ENCODE results near the gene DLEC1.

Gene DLEC1

DNA sequence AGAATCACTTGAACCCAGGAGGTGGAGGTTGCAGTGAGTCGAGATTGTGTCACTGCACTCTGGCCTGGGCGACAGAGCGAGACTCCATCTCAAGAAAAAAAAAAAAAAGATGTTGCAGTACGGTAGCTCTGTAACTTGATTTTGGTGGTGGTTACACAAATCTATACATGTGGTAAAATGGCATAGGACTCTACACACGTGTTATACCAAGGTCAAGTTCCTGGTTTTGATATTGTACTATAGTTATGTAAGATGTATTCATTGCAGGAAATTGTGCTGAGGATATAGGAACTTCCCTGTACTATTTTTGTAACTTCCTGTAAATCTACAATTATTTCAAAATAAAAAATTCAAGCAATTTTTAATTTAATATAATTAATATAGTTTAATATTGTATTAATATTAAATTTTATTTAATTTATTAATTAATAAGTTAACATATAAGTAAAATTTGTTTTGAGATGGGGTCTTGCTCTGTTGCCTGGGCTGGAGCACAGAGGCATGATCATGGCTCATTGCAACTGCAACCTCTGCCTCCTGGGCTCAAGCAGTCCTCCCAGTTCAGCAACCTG, 109.4 kb downstream of the DLEC1 start:
- H3K9me3 ChIP-seq (ENCODE audit: insufficient read depth, low read length): peaks cover 6% of the 10 kb centered on the region; the same call in 1 of the 2 replicates
- no peak overlapping the region for H3K4me3 ChIP-seq (ENCODE audit: insufficient read length, low read depth)
- TF ChIP-seq ZNF274 (IDR thresholded peaks at IDR 0.05; ENCODE audit: low read depth, low read length) (no peak), YY1 (IDR thresholded peaks at IDR 0.05; ENCODE audit: insufficient read depth, insufficient read length) (no peak), SUZ12 (IDR thresholded peaks at IDR 0.05; ENCODE audit: extremely low read depth, insufficient read depth, insufficient read length) (no peak)
- no peak overlapping the region for H3K9ac ChIP-seq (ENCODE audit: insufficient read length, low read depth)
- H3K4me1 ChIP-seq (ENCODE audit: insufficient read depth, insufficient read length): no peaks in the 10 kb centered on the region
- DNase-seq (ENCODE audit: low read depth, low spot score): no peak
- H3K36me3 ChIP-seq (ENCODE audit: insufficient read depth, insufficient read length, low read length): no peaks in the 10 kb centered on the region
- H3K27me3 ChIP-seq (ENCODE audit: insufficient read depth, insufficient read length): no peaks in the 10 kb centered on the region

DNA sequence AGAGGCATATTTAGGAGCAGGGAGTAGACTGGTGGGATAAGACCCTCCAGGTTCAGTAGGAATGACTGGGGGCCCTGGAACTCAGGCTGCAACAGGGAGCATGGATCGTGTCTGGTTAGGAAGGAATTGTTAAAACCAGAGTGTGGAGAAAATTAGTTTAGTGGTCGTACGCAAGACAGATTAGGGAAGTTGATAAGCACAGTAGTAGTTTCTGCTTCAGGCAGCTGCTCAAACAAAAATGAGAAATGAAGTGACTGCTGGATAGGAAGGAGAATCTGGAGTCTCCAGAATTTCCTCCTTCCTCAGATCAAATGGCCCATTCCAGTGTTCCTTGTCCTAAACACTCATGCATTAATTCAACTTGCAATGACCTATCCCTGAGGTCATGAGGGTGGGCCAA, 110.7 kb downstream of the DLEC1 start:
- no peak for DNase-seq (ENCODE audit: low read depth, low spot score)
- Histone ChIP-seq H3K9ac (ENCODE audit: insufficient read length, low read depth) (no peak overlapping the region), H3K4me1 (ENCODE audit: insufficient read depth, insufficient read length) (no peaks in the 10 kb centered on the region), H3K4me3 (ENCODE audit: insufficient read length, low read depth) (no peak overlapping the region), H3K9me3 (ENCODE audit: insufficient read depth, low read length) (peaks cover 6% of the 10 kb centered on the region; the same call in 1 of the 2 replicates), H3K36me3 (ENCODE audit: insufficient read depth, insufficient read length, low read length) (no peaks in the 10 kb centered on the region), H3K27me3 (ENCODE audit: insufficient read depth, insufficient read length) (no peaks in the 10 kb centered on the region)
- no peak for TF ChIP-seq ZNF274 (IDR thresholded peaks at IDR 0.05; ENCODE audit: low read depth, low read length)
- no peak for TF ChIP-seq YY1 (IDR thresholded peaks at IDR 0.05; ENCODE audit: insufficient read depth, insufficient read length)
- no peak for TF ChIP-seq SUZ12 (IDR thresholded peaks at IDR 0.05; ENCODE audit: extremely low read depth, insufficient read depth, insufficient read length)

GRCh38 chr3:38150780-38151528, 111.9 kb downstream of the DLEC1 start:
- no peaks in the 10 kb centered on the region for H3K36me3 ChIP-seq (ENCODE audit: insufficient read depth, insufficient read length, low read length)
- no peak for DNase-seq (ENCODE audit: low read depth, low spot score)
- no peaks in the 10 kb centered on the region for H3K27me3 ChIP-seq (ENCODE audit: insufficient read depth, insufficient read length)
- H3K4me1 ChIP-seq (ENCODE audit: insufficient read depth, insufficient read length): no peaks in the 10 kb centered on the region
- H3K9me3 ChIP-seq (ENCODE audit: insufficient read depth, low read length): peaks cover 6% of the 10 kb centered on the region; the same call in 1 of the 2 replicates
- no peak overlapping the region for H3K9ac ChIP-seq (ENCODE audit: insufficient read length, low read depth)
- no peak overlapping the region for H3K4me3 ChIP-seq (ENCODE audit: insufficient read length, low read depth)
- TF ChIP-seq ZNF274 (IDR thresholded peaks at IDR 0.05; ENCODE audit: low read depth, low read length) (no peak), YY1 (IDR thresholded peaks at IDR 0.05; ENCODE audit: insufficient read depth, insufficient read length) (no peak), SUZ12 (IDR thresholded peaks at IDR 0.05; ENCODE audit: extremely low read depth, insufficient read depth, insufficient read length) (no peak)

DNA sequence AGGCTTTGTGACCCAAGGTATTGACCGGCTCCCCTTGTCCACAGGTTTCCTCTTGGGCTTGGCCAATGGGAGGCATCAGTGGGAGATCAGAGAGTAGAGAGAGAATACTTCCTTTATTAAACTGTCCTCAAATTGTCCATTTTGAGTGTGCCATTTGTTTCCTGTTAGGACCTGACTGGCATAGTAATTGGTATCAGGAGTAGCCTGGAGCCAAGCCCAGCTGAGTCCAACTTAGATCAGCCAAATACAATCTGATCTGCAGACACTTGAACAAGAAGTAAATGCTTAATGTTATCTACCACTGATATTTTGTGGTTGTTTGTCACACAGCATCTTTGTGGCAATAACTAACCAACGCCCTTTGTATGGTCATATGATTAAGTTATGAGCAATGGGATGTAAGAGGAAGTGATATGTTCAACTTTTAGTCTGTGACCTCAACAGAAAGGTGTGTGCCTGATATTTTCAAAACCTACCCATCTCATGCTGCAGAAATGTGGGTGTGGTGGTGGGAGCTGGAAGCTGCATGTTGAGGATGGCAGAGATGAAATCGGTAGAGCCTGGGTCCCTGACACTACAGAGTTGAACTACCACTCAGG, 112.8 kb downstream of the DLEC1 start:
- no peak for DNase-seq (ENCODE audit: low read depth, low spot score)
- no peak for TF ChIP-seq SUZ12 (IDR thresholded peaks at IDR 0.05; ENCODE audit: extremely low read depth, insufficient read depth, insufficient read length)
- TF ChIP-seq YY1 (IDR thresholded peaks at IDR 0.05; ENCODE audit: insufficient read depth, insufficient read length): no peak
- no peak for TF ChIP-seq ZNF274 (IDR thresholded peaks at IDR 0.05; ENCODE audit: low read depth, low read length)
- no peak overlapping the region for H3K4me3 ChIP-seq (ENCODE audit: insufficient read length, low read depth)
- no peaks in the 10 kb centered on the region for H3K4me1 ChIP-seq (ENCODE audit: insufficient read depth, insufficient read length)
- no peak overlapping the region for H3K9ac ChIP-seq (ENCODE audit: insufficient read length, low read depth)
- no peaks in the 10 kb centered on the region for H3K36me3 ChIP-seq (ENCODE audit: insufficient read depth, insufficient read length, low read length)
- no peaks in the 10 kb centered on the region for H3K27me3 ChIP-seq (ENCODE audit: insufficient read depth, insufficient read length)
- H3K9me3 ChIP-seq (ENCODE audit: insufficient read depth, low read length): peaks cover 4% of the 10 kb centered on the region; the same call in 1 of the 2 replicates

GRCh38 chr3:38152609-38153008, 113.6 kb downstream of the DLEC1 start:
- H3K36me3 ChIP-seq (ENCODE audit: insufficient read depth, insufficient read length, low read length): no peaks in the 10 kb centered on the region
- DNase-seq (ENCODE audit: low read depth, low spot score): no peak
- H3K9me3 ChIP-seq (ENCODE audit: insufficient read depth, low read length): no peaks in the 10 kb centered on the region
- no peak overlapping the region for H3K4me3 ChIP-seq (ENCODE audit: insufficient read length, low read depth)
- no peaks in the 10 kb centered on the region for H3K27me3 ChIP-seq (ENCODE audit: insufficient read depth, insufficient read length)
- H3K9ac ChIP-seq (ENCODE audit: insufficient read length, low read depth): no peak overlapping the region
- TF ChIP-seq YY1 (IDR thresholded peaks at IDR 0.05; ENCODE audit: insufficient read depth, insufficient read length) (no peak), SUZ12 (IDR thresholded peaks at IDR 0.05; ENCODE audit: extremely low read depth, insufficient read depth, insufficient read length) (no peak)
- H3K4me1 ChIP-seq (ENCODE audit: insufficient read depth, insufficient read length): no peaks in the 10 kb centered on the region

DNA sequence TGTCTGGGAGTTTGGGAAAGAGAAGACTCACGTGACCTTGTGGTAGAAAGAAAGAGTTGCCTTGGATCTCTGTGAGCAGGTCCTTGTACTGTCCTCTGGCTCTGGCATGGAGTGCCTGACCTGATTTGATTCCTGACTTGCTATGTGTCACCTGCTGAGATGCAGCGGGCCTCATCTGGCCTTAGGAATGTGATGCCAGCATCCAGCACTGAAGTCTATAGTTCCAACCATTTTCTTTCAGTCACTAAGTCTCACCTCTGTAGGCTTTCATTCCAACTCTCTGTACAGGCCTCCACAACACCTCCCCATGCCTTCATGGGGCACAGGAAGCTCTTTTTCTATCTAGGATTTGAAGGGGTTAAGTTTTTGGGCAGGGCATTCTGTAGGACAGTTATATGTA, 114.2 kb downstream of the DLEC1 start:
- no peaks in the 10 kb centered on the region for H3K4me1 ChIP-seq (ENCODE audit: insufficient read depth, insufficient read length)
- TF ChIP-seq SUZ12 (IDR thresholded peaks at IDR 0.05; ENCODE audit: extremely low read depth, insufficient read depth, insufficient read length) (no peak), YY1 (IDR thresholded peaks at IDR 0.05; ENCODE audit: insufficient read depth, insufficient read length) (no peak), ZNF274 (IDR thresholded peaks at IDR 0.05; ENCODE audit: low read depth, low read length) (no peak)
- H3K9ac ChIP-seq (ENCODE audit: insufficient read length, low read depth): no peak overlapping the region

DNA sequence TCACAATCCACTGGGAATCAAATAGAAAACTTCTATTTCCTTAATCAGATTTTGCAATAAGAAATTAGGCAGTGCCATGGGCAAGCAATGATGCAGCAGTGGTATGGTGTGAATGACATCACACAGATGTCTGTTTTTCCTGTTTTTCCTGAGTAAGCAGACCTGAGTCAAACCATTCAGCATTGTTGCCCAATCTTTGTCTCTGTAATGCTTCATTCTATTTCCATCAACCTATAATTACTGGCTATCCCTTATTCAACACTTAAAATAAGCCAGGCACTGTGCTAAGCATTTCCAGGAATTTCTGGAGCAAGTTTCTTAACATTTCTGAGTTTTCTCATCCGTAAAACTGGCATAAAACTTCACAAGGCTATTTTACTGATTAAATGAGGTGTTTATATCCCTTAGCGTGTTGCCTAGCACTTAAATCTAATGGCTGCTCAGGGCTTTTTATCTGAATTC, 115.1 kb downstream of the DLEC1 start:
- no peak overlapping the region for H3K9ac ChIP-seq (ENCODE audit: insufficient read length, low read depth)
- H3K9me3 ChIP-seq (ENCODE audit: insufficient read depth, low read length): no peaks in the 10 kb centered on the region
- H3K4me1 ChIP-seq (ENCODE audit: insufficient read depth, insufficient read length): no peaks in the 10 kb centered on the region
- no peaks in the 10 kb centered on the region for H3K27me3 ChIP-seq (ENCODE audit: insufficient read depth, insufficient read length)
- no peaks in the 10 kb centered on the region for H3K36me3 ChIP-seq (ENCODE audit: insufficient read depth, insufficient read length, low read length)
- no peak for DNase-seq (ENCODE audit: low read depth, low spot score)
- H3K4me3 ChIP-seq (ENCODE audit: insufficient read length, low read depth): no peak overlapping the region
- TF ChIP-seq ZNF274 (IDR thresholded peaks at IDR 0.05; ENCODE audit: low read depth, low read length): no peak
- TF ChIP-seq SUZ12 (IDR thresholded peaks at IDR 0.05; ENCODE audit: extremely low read depth, insufficient read depth, insufficient read length): no peak
- TF ChIP-seq YY1 (IDR thresholded peaks at IDR 0.05; ENCODE audit: insufficient read depth, insufficient read length): no peak

More for the DNA sequence above, 114.2 kb downstream of the DLEC1 start:
- no peaks in the 10 kb centered on the region for H3K27me3 ChIP-seq (ENCODE audit: insufficient read depth, insufficient read length)
- no peak for DNase-seq (ENCODE audit: low read depth, low spot score)
- no peaks in the 10 kb centered on the region for H3K9me3 ChIP-seq (ENCODE audit: insufficient read depth, low read length)
- no peaks in the 10 kb centered on the region for H3K36me3 ChIP-seq (ENCODE audit: insufficient read depth, insufficient read length, low read length)
- H3K4me3 ChIP-seq (ENCODE audit: insufficient read length, low read depth): no peak overlapping the region

Data from NT2/D1 (cell line).